Measurements from ENCODE around the gene PRPS1.
"Not testable (repeated sequence)": the region's sequence is repeated elsewhere in the genome, so short reads cannot be mapped to it uniquely, and the experiment has no call there.

Gene PRPS1

GRCh38 chrX:107630031-107630689 is 1.9 kb downstream of the PRPS1 start:
- no peak for DNase-seq

DNA sequence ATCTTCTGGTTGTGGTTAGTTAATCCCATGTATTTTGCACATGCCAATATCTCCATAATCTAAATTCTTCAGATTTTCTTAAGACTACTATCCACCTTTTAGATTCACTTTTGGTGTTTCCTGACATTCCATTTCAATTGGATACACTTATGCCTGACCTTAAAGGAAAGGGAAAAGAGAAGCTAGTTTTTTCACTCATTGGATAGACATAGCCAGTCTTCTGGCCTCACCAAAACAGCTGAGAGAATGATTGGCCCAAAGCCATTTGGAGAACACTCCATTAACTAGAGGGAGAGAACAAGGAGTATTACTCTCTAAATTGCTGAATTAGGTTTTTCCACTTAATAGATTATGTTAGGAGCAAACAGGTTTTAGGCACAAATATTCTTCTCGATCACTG is 4.0 kb downstream of the PRPS1 start:
- no peak for DNase-seq

- DNase-seq: no peak
Measured at GRCh38 chrX:107646735-107647134, 18.4 kb downstream of the PRPS1 start.

DNA sequence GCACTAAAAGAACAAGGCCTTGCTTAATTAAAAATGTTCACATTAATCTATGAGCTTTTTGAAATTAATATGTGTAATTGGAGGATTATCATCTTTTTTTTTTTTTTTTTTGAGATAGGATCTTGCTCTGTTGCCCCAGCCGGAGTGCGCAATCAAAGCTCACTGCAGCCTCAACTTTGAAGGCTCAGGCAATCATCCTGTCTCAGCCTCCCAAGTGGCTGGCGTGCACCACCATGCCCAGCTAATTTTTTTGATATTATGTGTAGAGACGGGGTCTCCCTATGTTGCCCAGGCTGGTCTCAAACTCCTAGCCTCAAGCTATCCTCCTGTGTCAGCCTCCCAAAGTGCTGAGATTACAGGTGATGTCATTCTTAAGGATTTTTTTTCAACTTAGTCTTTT is 20.0 kb downstream of the PRPS1 start:
- no peak for DNase-seq

DNA sequence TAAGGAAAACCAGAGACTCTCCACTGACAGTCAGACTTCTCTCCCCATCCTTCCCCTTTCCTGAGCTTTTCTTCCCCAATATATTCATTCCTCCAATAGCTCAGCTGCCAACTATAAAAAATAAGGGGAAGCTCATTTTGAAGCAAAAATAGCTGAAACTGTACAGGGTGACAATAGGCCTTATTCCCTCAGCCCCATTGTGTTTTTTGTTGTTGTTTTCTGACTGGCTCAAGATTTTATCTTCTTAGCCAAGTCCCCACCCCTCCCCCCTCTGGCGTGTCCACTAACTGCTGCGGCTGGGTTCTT is 26.2 kb downstream of the PRPS1 start:
- DNase-seq: no peak

GRCh38 chrX:107654872-107655761 is 26.8 kb downstream of the PRPS1 start:
- peak; percentile 78 for DNase-seq

DNA sequence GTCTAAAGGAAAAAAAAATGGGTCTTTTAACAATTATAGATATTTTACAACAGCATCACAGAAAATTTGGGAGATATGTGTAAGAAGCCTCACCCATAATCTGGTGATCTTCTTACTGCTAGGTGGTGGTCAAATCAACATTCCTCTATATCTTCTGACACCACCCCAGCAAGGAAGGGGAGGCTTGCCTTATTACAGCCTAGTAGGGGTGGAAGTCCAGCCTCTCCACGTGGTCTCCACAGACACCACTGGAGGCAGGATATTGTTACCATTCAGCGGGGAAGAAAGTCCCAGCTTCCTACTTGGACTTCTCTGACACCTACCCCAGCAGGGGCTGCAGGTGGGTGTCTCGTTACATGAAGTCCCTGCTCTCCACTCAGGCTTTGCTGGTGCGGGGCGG is 28.7 kb downstream of the PRPS1 start:
- DNase-seq: no peak

- no peak for DNase-seq
Measured at GRCh38 chrX:107658660-107659059, 30.4 kb downstream of the PRPS1 start.

DNA sequence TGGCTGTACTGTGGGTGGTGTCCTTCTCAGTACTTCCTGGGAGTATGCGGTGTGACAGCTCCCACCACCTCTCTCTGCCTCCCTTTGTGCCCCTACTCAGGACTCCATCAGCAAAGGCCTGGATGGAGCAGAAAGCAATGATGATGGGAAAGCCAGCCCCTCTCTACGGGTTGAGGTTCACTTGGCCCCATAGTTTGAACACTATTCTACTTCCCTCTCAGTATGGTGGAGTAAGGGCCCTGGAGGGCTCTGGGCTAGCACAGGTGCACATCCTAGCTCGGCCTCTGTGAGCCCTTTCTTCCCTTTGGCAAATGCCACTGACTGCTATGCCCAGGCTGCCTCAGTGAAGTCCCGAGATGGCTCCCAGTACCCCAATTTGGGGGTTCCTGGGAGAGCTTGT is 31.0 kb downstream of the PRPS1 start:
- no peak for DNase-seq

DNA sequence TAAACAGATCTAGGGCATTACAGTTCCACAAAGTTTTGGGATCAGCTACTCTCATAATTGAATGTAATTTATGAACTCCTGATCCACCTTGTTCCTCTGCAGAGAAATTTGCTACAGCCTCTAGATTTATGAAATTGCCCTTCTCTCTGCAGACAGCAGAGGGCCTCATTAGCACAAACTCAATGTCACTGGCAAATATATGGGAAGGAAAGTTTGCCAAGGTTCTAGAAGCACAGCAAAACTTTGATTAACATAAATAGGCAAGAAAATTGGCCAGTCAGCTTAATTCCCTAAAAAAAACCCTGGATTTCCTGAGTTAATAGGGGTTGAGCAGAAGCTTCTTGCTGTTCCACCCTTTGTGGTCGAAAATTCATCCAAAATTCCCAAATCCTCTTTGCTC is 31.5 kb downstream of the PRPS1 start:
- DNase-seq: no peak

- DNase-seq: no peak
Measured at GRCh38 chrX:107662145-107662544, 33.8 kb downstream of the PRPS1 start.

DNA sequence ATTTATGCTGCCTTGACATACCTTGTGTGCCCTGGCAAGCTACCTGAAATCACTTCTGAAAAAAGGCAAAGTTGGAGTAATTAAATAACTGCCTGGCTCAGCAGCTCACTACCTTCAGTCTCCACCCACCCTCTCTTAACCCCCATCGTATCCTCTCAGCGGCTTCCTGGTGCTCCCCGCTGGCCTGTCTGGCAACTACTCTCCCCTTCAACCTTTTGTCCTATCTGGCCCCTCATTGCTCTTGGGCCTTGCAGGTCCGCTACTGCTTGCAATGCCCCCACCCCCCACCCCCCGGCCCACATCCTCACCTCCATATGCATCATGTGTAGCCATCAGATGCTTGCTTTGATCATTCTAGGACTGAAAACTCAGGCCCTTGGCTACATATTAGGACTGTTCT is 34.5 kb downstream of the PRPS1 start:
- no peak for DNase-seq

GRCh38 chrX:107666931-107667330 is 38.6 kb downstream of the PRPS1 start:
- no peak for DNase-seq

- no peak for DNase-seq
Measured at GRCh38 chrX:107667426-107667825, 39.1 kb downstream of the PRPS1 start.

GRCh38 chrX:107668710-107669109 is 40.4 kb downstream of the PRPS1 start:
- not testable (repeated sequence) for DNase-seq

- no peak for DNase-seq
Measured at GRCh38 chrX:107669261-107669660, 41.0 kb downstream of the PRPS1 start.

GRCh38 chrX:107669885-107670628 is 41.7 kb downstream of the PRPS1 start:
- DNase-seq: no peak

GRCh38 chrX:107671256-107671655 is 42.9 kb downstream of the PRPS1 start:
- DNase-seq: not testable (repeated sequence)

- DNase-seq: peak; percentile 75
Measured at GRCh38 chrX:107672955-107673378, 44.7 kb downstream of the PRPS1 start.

DNA sequence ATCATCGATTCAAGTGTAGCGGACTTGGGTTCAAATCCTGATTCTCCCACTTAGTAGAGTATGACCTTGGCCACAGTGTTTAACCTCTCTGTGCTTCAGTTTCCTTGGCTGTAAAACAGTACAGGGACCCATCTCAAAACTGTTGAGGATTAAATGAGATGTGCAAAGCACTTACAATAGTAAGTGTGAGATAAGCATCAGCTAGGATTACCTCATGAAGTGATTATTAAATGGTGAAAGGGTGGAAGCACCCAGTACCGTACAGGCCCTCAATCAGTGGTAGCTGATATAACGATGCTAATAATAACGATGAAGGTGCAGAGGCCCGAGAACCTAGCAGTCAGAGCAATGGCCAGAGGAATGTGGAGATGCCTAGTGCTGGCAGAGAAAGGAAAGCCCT is 45.1 kb downstream of the PRPS1 start:
- DNase-seq: no peak

DNA sequence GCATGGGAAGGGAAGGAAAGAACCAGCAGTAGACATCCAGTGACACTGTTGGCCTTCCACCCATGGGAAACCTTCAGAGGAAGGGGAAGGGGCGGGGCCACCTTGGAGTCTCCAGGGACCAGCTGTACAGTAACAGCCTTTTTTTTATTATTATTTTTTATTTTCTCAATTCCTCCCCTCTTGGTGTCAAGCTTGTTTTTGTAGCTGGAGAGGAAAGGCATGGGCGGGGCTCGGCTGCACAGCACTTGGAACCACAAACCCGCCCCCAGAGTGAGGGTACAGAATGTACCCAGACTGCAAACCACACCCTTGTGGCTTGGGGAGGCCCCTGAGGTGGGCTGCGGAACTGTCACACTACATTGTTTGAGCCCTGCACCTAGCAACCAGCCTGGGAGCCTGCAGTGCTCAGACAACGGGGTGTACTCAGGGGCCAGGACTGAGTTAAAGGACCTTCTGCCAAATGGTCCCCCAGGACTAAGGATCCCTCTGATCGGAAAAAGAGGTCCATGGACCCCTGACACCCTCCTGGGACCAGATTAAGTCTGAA is 45.7 kb downstream of the PRPS1 start:
- DNase-seq: peak; percentile 88

DNA sequence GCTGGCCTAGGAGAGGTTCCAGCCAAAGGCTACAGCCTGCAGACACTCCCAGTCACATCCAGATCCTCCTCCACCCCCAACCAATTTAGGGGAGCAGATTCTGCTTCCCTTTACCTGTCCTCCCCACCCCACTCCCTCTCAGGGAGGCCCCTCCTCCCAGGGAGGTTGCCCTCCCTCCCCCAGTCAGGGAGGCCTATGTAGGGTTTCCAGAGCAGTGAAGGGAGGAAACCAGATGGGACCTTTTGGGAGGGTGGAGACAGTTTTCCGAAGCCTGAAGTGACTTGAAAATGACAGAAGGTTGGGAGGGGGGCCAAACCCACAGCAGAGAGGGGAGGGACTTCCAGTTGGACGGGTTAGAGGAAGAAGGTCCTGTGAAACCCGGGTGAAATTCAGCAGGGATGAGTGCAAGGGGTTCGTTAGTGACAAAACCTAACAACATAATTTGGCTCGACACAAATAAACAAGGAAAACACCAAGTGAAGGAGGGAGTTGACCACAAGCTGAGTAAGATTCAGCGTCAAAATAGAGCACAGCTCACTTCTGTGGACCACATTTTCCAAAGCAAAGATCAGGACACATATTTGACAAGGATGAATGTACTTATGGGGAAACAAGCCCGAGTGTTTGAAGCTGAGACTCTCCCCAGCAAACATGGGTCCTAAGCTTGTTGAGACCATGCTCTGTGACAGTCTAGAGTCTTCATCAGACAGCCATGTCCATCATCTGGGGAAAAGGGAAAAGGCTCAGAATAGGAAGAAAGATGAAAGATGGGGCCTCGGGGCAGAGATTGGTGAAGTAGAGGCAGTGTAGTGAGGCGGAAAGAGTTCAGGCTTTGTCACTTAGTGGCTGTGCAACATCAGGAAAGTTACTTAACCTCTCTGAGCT is 46.4 kb downstream of the PRPS1 start:
- peak; percentile 39 for DNase-seq

GRCh38 chrX:107675365-107675654 is 47.0 kb downstream of the PRPS1 start:
- DNase-seq: no peak

Data from activated CD4-positive, alpha-beta T cell treated with anti-CD3 and anti-CD28 coated beads for 48 hours (primary cell).